AG08396 (cell line): Measurements from ENCODE around the gene ZNF217.
A peak's percentile ranks its signal among the peaks of the same experiment; 100 is the strongest.
"Not testable (repeated sequence)": the region's sequence is repeated elsewhere in the genome, so short reads cannot be mapped to it uniquely, and the experiment has no call there.

Experiments
- DNase-seq: peaks from one replicate; pipeline ENCODE4 v3.0.0; 2012; ENCODE audit warnings: low spot score, mixed read lengths

Gene ZNF217

GRCh38 chr20:53593466-53594007 lies at the start of gene ZNF217:
Gene ZNF217, minus strand, starts transcription at chr20:53593839. Its CDS starts 11,013 bp downstream, at chr20:53582826.
- DNase-seq = not testable (repeated sequence)

GRCh38 chr20:53643031-53643832 lies 49.6 kb upstream of the ZNF217 start:
- peak; percentile 53 for DNase-seq

GRCh38 chr20:53642196-53643030 lies 48.8 kb upstream of the ZNF217 start:
- no peak for DNase-seq

- no peak for DNase-seq
These were observed 46.2 kb upstream of the ZNF217 start for GRCh38 chr20:53639647-53640440.

- DNase-seq = no peak
These were observed 45.5 kb upstream of the ZNF217 start for GRCh38 chr20:53639128-53639527.

GRCh38 chr20:53637310-53637709 lies 43.7 kb upstream of the ZNF217 start:
- not testable (repeated sequence) for DNase-seq

- DNase-seq = no peak
These were observed 43.0 kb upstream of the ZNF217 start for GRCh38 chr20:53636540-53637097.

GRCh38 chr20:53635221-53635620 lies 41.6 kb upstream of the ZNF217 start:
- DNase-seq = no peak

GRCh38 chr20:53631909-53632662 lies 38.4 kb upstream of the ZNF217 start:
- DNase-seq = no peak

- DNase-seq = no peak
These were observed 35.8 kb upstream of the ZNF217 start for GRCh38 chr20:53629436-53629835.

GRCh38 chr20:53628758-53629157 lies 35.1 kb upstream of the ZNF217 start:
- DNase-seq = not testable (repeated sequence)

GRCh38 chr20:53628076-53628475 lies 34.4 kb upstream of the ZNF217 start:
- no peak for DNase-seq

GRCh38 chr20:53627001-53627400 lies 33.4 kb upstream of the ZNF217 start:
- not testable (repeated sequence) for DNase-seq

- DNase-seq = no peak
These were observed 32.9 kb upstream of the ZNF217 start for GRCh38 chr20:53626584-53626983.

- no peak for DNase-seq
These were observed 31.9 kb upstream of the ZNF217 start for GRCh38 chr20:53625311-53626129.

GRCh38 chr20:53624927-53625250 lies 31.2 kb upstream of the ZNF217 start:
- DNase-seq = not testable (repeated sequence)

- DNase-seq = peak; percentile 73
These were observed 30.0 kb upstream of the ZNF217 start for GRCh38 chr20:53623454-53624211.

- no peak for DNase-seq
These were observed 29.5 kb upstream of the ZNF217 start for GRCh38 chr20:53623134-53623453.
